Ishikawa (cell line): ENCODE results near the gene OVCH1.

Experiments used
- CEBPB ChIP-seq: IDR thresholded peaks from 2 replicates; pipeline ENCODE4 v1.6.1; 2012
- CREB1 ChIP-seq: IDR thresholded peaks from 2 replicates; pipeline ENCODE4 v1.6.1; 2012; ENCODE audit warnings: low read depth
- EGR1 ChIP-seq: IDR thresholded peaks from 2 replicates; pipeline ENCODE4 v1.6.1; 2012
- EP300 ChIP-seq: IDR thresholded peaks from 2 replicates; pipeline ENCODE4 v1.6.1; 2012; ENCODE audit warnings: borderline replicate concordance
- FOXM1 ChIP-seq: IDR thresholded peaks from 2 replicates; pipeline ENCODE4 v1.6.1; 2012; ENCODE audit warnings: low read depth, borderline replicate concordance
- MAX ChIP-seq: IDR thresholded peaks from 2 replicates; pipeline ENCODE4 v1.6.1; 2012
- NFIC ChIP-seq: IDR thresholded peaks from 2 replicates; pipeline ENCODE4 v1.6.1; 2012
- RAD21 ChIP-seq: IDR thresholded peaks from 2 replicates; pipeline ENCODE4 v1.6.1; 2012; ENCODE audit warnings: low read depth
- REST ChIP-seq: IDR thresholded peaks from 2 replicates; pipeline ENCODE4 v1.6.1; 2012; ENCODE audit warnings: low read depth, mild to moderate bottlenecking
- TAF1 ChIP-seq: IDR thresholded peaks from 2 replicates; pipeline ENCODE4 v1.6.1; 2012; ENCODE audit warnings: low read depth, mild to moderate bottlenecking
- TCF12 ChIP-seq: IDR thresholded peaks from 2 replicates; pipeline ENCODE4 v1.6.1; 2012; ENCODE audit warnings: low read depth
- TEAD4 ChIP-seq: IDR thresholded peaks from 2 replicates; pipeline ENCODE4 v1.6.1; 2012
- USF1 ChIP-seq: IDR thresholded peaks from 2 replicates; pipeline ENCODE4 v1.6.1; 2012
- YY1 ChIP-seq: IDR thresholded peaks from 2 replicates; pipeline ENCODE4 v1.6.1; 2012; ENCODE audit warnings: low read depth
- ZBTB7A ChIP-seq: IDR thresholded peaks from 2 replicates; pipeline ENCODE4 v1.6.1; 2012; ENCODE audit warnings: low read depth

The OVCH1 gene

DNA sequence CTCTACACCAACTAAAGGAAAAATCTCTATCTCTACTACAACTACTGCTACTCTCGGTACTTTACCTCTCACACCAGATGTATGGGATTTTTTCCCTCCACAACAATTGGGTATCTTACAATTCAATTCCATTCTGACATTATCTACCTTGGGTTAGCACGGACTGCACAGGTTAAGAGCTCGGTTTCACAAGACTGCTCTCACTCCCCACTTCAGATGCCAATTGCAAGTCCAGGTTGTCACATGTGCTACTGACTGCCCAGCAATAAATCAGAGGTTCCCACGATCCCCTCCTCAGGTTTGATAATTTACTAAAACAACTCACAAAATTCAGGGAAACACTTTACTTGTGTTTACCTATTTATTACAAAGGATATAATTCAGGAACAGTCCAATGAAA, 58.0 kb downstream of the OVCH1 start:
- no peak for TF ChIP-seq YY1
- no peak for TF ChIP-seq REST
- TF ChIP-seq TEAD4, result no peak
- no peak for TF ChIP-seq CEBPB
- TF ChIP-seq EP300, result no peak
- TF ChIP-seq TCF12, result no peak
- no peak for TF ChIP-seq CREB1
- no peak for TF ChIP-seq FOXM1
- TF ChIP-seq NFIC, result no peak

DNA sequence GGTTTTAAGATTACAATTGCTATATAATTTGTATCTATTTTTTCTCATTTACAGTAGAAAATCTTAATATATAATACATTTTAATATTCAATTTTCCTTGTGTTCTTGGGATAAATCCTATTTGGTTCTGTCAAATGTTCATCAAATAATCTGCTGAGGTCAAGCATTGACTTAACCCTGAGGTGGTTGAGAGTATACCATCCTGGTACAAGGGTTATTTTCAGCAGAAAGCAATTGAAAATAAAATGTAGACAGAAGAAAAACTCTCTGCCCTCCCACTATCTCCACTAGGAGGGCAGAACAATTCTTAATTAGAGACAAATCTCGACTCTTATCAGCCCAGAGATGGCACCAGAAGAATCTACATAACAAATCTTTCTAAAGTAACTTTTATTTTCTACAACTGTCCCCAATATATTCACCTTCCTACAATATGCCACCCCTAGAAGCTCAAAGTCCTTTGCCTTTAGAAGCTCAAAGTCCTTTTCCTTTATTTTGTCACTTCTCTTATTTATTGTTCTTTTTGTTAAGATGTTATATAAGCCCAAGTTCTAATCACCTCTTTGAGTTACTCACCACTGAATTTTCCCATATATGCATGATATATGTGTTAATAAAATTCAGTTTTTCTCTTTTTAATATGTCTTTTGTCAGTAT, 58.6 kb downstream of the OVCH1 start:
- TF ChIP-seq TEAD4 (no peak), ZBTB7A (no peak), YY1 (no peak), REST (no peak), RAD21 (no peak), CEBPB (no peak)

DNA sequence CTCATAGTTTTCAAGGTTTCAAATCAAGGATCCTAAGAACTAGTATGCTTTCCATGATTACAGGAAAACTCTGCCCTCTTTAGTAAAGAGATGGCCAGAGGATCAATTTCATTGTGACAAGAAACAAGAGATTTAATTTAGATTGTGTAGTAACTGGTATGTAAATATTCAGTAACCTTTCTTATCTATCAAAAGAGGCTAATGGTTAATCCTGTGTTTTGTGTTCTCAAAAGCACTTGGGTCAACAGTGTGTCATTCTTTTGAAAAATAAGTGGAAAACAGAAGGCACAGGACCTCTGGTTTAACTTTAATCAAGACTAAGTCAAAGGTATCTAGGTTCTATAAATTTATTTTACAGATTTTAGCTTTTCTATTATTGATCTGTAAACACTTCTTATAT, 59.9 kb downstream of the OVCH1 start:
- TF ChIP-seq TEAD4, result no peak
- TF ChIP-seq RAD21, result no peak
- TF ChIP-seq EP300, result no peak
- no peak for TF ChIP-seq REST
- TF ChIP-seq FOXM1, result no peak
- no peak for TF ChIP-seq TAF1
- no peak for TF ChIP-seq ZBTB7A
- TF ChIP-seq CREB1, result no peak
- TF ChIP-seq CEBPB, result no peak
- TF ChIP-seq EGR1, result no peak
- no peak for TF ChIP-seq TCF12
- TF ChIP-seq MAX, result no peak
- no peak for TF ChIP-seq YY1
- no peak for TF ChIP-seq USF1

DNA sequence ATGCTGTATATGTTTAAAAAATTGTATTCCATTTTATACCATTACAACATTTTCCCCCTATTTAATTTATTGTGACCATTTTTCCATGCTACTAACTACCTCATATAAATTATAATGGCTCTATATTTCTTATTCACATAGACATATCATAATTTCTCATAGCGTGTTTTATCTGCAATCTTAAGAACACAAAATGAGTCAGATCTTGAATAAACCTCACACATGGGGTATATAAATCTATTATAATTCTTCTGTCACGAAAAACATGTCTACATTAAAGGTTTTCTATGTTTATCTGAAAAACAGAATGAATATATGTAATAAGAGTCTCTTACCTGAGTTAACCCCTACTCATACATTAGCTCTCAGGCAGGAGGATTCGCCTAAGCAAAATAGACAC, 66.0 kb downstream of the OVCH1 start:
- no peak for TF ChIP-seq RAD21
- no peak for TF ChIP-seq CREB1
- TF ChIP-seq CEBPB, result no peak
- no peak for TF ChIP-seq USF1
- TF ChIP-seq EGR1, result no peak
- no peak for TF ChIP-seq YY1

DNA sequence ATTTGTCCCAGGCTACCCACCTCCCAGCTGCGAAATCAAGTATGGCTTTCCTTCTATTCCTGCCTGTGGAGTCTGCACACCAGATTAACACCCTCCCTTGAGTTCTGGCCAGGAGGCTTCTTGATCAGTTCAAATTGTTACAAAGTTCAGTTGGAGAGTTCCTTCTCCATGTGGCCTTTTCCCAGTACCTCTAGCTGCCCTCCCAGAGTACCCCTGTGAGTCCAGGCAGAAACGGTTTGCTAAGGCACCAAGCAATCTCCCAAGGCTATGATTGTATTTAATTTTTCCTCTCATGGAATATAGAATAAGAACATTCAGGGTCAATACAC, 66.8 kb downstream of the OVCH1 start:
- TF ChIP-seq FOXM1 (no peak), USF1 (no peak), REST (no peak), TAF1 (no peak), EP300 (no peak), MAX (no peak)
